Kidney (tissue), 14 donors: ENCODE data around the gene ZNF277. TPM values are rescaled to one million over a fixed set of nuclear protein-coding genes. Genes with fewer than 3 reads are reported as not detected.
"Not testable (repeated sequence)": the region's sequence is repeated elsewhere in the genome, so short reads cannot be mapped to it uniquely, and the experiment has no call there.

Experiments
- DNase-seq, 5 donors: peaks; one replicate each; pipeline ENCODE4 v3.0.0-alpha.2; 2013 to 2020
- FAIRE-seq: peaks from 2 replicates; lab custom pipeline; 2012; peaks lifted over from hg19 to GRCh38; lab: Jason Lieb, UNC
- H3K27ac ChIP-seq, 2 donors: one replicate each; pipeline ENCODE4 v1.7.0; 2013; ENCODE audit warnings: low read depth in 2 of 2, low read length in 2 of 2, inconsistent platforms in 1 of 2
- H3K27me3 ChIP-seq: one replicate; pipeline ENCODE4 v1.7.1; 2013; ENCODE audit warnings: low read length, inconsistent platforms; ENCODE audit not compliant: control insufficient read depth, insufficient read depth
- H3K36me3 ChIP-seq, 3 donors: one replicate each; pipeline versions ENCODE4 v1.7.0 to v1.7.1; 2013; ENCODE audit warnings: low read length in 3 of 3, control low read depth in 1 of 3, inconsistent platforms in 1 of 3; ENCODE audit not compliant: insufficient read depth in 3 of 3, control insufficient read depth in 2 of 3
- H3K4me1 ChIP-seq, 3 donors: one replicate each; pipeline versions ENCODE4 v1.7.0 to v1.7.1; 2013; ENCODE audit warnings: low read length in 3 of 3, inconsistent platforms in 1 of 3, low read depth in 1 of 3; ENCODE audit not compliant: control insufficient read depth in 2 of 3, insufficient read depth in 2 of 3
- H3K4me3 ChIP-seq, 3 donors: one replicate each; pipeline versions ENCODE4 v1.7.0 to v1.8.1; 2013; ENCODE audit warnings: low read length in 3 of 3, control low read depth in 1 of 3, inconsistent platforms in 1 of 3
- H3K9ac ChIP-seq, 3 donors: one replicate each; pipeline versions ENCODE4 v1.7.0 to v1.7.1; 2013; ENCODE audit warnings: low read length in 3 of 3, control low read depth in 1 of 3, inconsistent platforms in 1 of 3
- H3K9me3 ChIP-seq, 3 donors: one replicate each; pipeline versions ENCODE4 v1.7.0 to v1.7.1; 2013; ENCODE audit warnings: low read length in 3 of 3, control low read depth in 1 of 3, inconsistent platforms in 1 of 3; ENCODE audit not compliant: control insufficient read depth in 2 of 3, insufficient read depth in 1 of 3
- intact Hi-C: fragments of 100-400 bp; cut with DNase I; formaldehyde crosslinking; loops from one replicate; pipeline ENCODE4 v1.11.1; 2022
- polyA plus RNA-seq: library from polyadenylated mRNA; stranded (reverse); fragments of 350-450 nt; fragmentation: Illumina TruSeq; extraction: RNeasy Lipid Tissue Mini Kit (QIAGEN cat#74804); gene quantifications from one replicate; pipeline ENCODE4 v1.2.3, GENCODE V29; 2014; ENCODE audit warnings: low read depth, low replicate concordance; ENCODE audit not compliant: insufficient read depth
- total RNA-seq: library from RNA; stranded (reverse); fragmentation: NEBNext Ultra II Directional; extraction: Animal tissue kit (Norgen Biotek cat#: 25700); gene quantifications from one replicate; pipeline ENCODE4 v1.2.1, GENCODE V29; 2021
- TF ChIP-seq, protein P1 (sequence below): IDR thresholded peaks from 3 replicates; pipeline ENCODE4 v1.5.1; 2012; ENCODE audit warnings: mild to moderate bottlenecking, moderate library complexity, borderline replicate concordance; ENCODE audit not compliant: insufficient read depth; ENCODE audit errors: extremely low read depth
- donor health status: control.
- donor health status: control.
- donor health status: control.
- donor health status: control.
- donor health status: control.
- donor health status: DM: yes; HTN: yes; CAD: no.
- donor health status: Normal renal cell carcinoma (clear cell type).

ZNF277 gene
- total and polyA plus RNA-seq, 2 donors from 2014 or later, result 18.7 to 25.0 TPM

GRCh38 chr7:112236597-112236996, 30.1 kb downstream of the ZNF277 start:
- Histone ChIP-seq H3K4me3 (no peak overlapping the region), H3K4me1 (no peaks in the 10 kb centered on the region), H3K9ac (no peak overlapping the region), H3K27me3 (no peaks in the 10 kb centered on the region), H3K9me3 (peaks cover 0 to 1% (median 0%) of the 10 kb centered on the region in 3 donors), H3K27ac (no peak overlapping the region), H3K36me3 (peaks cover 0 to 2% (median 0%) of the 10 kb centered on the region in 3 donors)
- TF ChIP-seq, protein P1, sequence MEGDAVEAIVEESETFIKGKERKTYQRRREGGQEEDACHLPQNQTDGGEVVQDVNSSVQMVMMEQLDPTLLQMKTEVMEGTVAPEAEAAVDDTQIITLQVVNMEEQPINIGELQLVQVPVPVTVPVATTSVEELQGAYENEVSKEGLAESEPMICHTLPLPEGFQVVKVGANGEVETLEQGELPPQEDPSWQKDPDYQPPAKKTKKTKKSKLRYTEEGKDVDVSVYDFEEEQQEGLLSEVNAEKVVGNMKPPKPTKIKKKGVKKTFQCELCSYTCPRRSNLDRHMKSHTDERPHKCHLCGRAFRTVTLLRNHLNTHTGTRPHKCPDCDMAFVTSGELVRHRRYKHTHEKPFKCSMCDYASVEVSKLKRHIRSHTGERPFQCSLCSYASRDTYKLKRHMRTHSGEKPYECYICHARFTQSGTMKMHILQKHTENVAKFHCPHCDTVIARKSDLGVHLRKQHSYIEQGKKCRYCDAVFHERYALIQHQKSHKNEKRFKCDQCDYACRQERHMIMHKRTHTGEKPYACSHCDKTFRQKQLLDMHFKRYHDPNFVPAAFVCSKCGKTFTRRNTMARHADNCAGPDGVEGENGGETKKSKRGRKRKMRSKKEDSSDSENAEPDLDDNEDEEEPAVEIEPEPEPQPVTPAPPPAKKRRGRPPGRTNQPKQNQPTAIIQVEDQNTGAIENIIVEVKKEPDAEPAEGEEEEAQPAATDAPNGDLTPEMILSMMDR, result no peak
- no peak for FAIRE-seq
- intact Hi-C loops, result no loop called here
- DNase-seq, result no peak

DNA sequence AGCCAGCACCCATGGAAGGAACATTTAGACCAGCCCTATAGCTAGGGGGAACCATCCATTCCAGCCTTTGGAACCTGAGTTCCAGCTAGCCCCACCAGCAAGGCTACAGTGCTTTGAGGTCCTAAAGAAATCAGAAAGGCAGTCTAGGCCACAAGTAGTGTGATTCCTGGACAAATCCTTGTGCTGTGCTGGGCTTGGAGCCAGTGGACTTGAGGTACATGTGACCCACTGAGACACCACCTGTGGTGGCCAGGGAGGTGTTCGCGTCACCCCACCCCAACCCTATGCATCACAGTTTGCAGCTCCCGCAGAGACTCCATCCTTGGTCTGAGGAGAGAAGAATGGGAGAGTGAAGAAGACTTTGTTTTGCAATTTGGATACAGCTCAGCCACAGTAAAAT, 31.8 kb downstream of the ZNF277 start:
- H3K27ac ChIP-seq, result no peak overlapping the region
- FAIRE-seq, result no peak
- H3K4me3 ChIP-seq, result no peak overlapping the region
- H3K9me3 ChIP-seq, result peaks cover 0 to 1% (median 0%) of the 10 kb centered on the region in 3 donors
- intact Hi-C loops, result no loop called here
- DNase-seq, result no peak
- peaks cover 0 to 2% (median 0%) of the 10 kb centered on the region in 3 donors for H3K36me3 ChIP-seq
- H3K9ac ChIP-seq, result no peak overlapping the region
- H3K27me3 ChIP-seq, result no peaks in the 10 kb centered on the region
- no peaks in the 10 kb centered on the region for H3K4me1 ChIP-seq
- TF ChIP-seq, protein P1, result no peak

- no peak for DNase-seq
- H3K4me3 ChIP-seq, result no peak overlapping the region
- intact Hi-C loops, result no loop called here
- no peaks in the 10 kb centered on the region for H3K27me3 ChIP-seq
- TF ChIP-seq, protein P1, result no peak
- H3K36me3 ChIP-seq, result peaks cover 0 to 2% (median 0%) of the 10 kb centered on the region in 3 donors
- no peak overlapping the region for H3K9ac ChIP-seq
- H3K9me3 ChIP-seq, result peaks cover 0 to 1% (median 0%) of the 10 kb centered on the region in 3 donors
- no peak overlapping the region for H3K27ac ChIP-seq
- no peak for FAIRE-seq
- H3K4me1 ChIP-seq, result no peaks in the 10 kb centered on the region
Observed at GRCh38 chr7:112238852-112239610, 32.5 kb downstream of the ZNF277 start.

GRCh38 chr7:112248598-112248997, 42.1 kb downstream of the ZNF277 start:
- intact Hi-C loops, result no loop called here
- Histone ChIP-seq H3K4me3 (no peak overlapping the region), H3K4me1 (no peaks in the 10 kb centered on the region), H3K9ac (no peak overlapping the region), H3K27me3 (no peaks in the 10 kb centered on the region), H3K36me3 (no peaks in the 10 kb centered on the region), H3K9me3 (no peaks in the 10 kb centered on the region), H3K27ac (no peak overlapping the region)
- FAIRE-seq (no peak), DNase-seq (no peak)
- TF ChIP-seq, protein P1, result no peak

DNA sequence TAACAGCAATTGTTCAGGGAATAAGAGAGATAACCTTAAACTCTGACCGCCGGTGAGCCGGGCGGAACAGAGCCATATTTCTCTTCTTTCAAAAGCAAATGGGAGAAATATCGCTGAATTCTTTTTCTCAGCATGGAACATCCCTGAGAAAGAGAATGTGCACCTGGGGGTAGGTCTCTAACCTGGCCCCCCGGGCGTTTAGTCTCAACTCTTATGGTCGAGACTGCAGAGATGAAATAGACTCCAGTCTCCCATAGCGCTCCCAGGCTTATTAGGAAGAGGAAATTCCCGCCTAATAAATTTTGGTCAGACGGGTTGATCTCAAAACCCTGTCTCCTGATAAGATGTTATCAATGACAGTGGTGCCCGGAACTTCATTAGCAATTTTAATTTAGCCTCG, 43.5 kb downstream of the ZNF277 start:
- FAIRE-seq, H3K27me3 ChIP-seq, H3K4me1 ChIP-seq, H3K9ac ChIP-seq, H3K36me3 ChIP-seq, H3K27ac ChIP-seq, DNase-seq, H3K9me3 ChIP-seq, intact Hi-C loops, H3K4me3 ChIP-seq: not testable (repeated sequence)
